ENCODE data around the gene TCF12.

TCF12 gene

GRCh38 chr15:57017024-57017423 lies 98.6 kb downstream of the TCF12 start:
- DNase-seq (ENCODE audit: low read depth, low spot score) = no peak

GRCh38 chr15:57018151-57018550 lies 99.7 kb downstream of the TCF12 start:
- no peak for DNase-seq (ENCODE audit: low read depth, low spot score)

- DNase-seq (ENCODE audit: low read depth, low spot score) = no peak
Observed at GRCh38 chr15:57019496-57020160, 101.2 kb downstream of the TCF12 start.

DNA sequence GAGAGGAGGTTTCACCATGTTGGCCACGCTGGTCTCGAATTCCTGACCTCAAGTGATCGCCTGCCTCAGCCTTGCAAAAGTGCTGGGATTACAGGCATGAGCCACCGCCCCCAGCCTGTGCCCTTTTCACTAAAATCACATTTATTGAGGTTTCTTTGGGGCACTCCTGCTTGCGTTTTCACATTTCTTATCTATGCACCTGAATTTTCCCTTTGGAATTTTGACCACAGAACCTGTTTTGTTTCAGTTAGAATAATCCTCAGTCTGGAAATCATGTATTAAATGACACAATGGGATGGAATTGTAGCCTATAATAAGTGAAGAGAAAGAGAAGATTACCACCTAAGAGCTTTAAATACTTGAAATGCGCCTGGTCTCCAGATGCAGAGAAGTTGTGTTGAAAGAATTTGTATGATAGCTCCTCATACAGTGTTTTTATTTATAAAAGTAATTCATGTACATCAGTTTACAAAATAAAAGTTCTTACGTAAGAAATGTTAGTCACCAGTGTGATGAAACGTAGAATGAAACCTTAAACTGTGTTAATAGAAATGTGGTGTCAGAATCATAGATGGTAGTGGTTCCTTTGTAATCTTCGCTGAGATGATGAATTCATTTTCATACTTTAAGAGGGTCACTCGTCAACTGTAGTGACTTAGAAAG lies 107.0 kb downstream of the TCF12 start:
- no peak for DNase-seq (ENCODE audit: low read depth, low spot score)

DNA sequence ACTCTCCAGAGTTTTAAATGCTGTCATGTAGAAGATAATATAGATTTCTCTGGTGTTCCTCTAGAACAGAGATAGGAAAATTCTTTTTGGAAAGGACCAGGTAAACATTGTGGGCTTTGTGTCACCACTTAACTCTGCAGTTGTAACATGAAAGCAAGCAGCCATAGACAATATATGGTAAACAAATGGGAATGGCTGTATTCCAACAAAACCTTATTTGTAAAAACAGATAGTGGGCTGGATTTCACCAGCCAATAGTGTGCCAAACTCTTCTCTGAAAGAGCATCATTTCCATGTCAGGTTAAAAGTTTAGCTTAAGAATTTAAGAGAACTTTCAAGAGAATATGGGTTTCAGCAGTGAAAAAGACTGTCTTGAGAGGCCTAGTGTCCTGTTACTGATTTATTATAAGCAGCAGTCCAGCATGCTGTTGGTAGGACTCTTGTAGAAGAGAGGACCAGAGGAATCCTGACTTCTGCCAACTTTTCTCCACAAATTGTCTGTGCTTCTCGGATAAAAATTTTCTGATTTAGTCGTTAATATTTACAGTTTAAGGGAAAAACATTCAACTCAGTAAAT lies 107.7 kb downstream of the TCF12 start:
- DNase-seq (ENCODE audit: low read depth, low spot score) = no peak

DNA sequence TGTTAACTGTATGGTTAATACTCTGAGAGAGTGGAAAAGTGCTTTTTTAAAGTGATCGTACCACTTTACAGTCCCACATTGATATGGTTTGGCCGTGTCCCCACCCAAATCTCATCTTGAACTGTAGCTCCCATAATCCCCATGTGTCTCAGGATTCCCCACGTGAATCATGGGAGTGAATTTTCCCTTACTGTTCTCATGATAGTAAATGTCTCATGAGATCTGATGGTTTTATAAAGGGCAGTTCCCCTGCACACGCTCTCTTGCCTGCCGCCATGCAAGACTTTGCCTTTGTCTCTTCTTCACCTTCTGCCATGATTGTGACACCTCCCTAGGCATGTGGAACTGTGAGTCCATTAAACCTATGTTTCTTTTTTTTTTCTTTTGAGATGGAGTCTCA lies 109.2 kb downstream of the TCF12 start:
- no peak for DNase-seq (ENCODE audit: low read depth, low spot score)

DNA sequence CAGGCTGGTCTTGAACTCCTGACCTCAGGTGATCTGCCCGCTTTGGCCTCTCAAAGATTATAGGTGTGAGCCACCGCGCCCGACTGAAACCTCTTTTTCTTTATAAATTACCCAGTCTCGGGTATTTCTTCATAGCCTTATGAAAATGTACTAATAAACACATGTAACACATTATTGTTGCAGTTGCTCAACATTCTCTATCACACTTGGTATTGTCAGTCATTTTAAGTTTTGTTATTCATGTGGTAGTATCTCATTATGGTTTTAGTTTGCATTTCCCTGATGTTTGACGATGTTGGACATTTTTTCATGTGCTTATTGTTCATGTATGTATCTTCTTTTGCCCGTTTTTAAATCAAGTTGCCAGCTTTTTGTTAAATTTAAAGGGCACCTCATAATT lies 109.7 kb downstream of the TCF12 start:
- no peak for DNase-seq (ENCODE audit: low read depth, low spot score)

GRCh38 chr15:57030011-57030410 lies 111.6 kb downstream of the TCF12 start:
- DNase-seq (ENCODE audit: low read depth, low spot score) = no peak

- DNase-seq (ENCODE audit: low read depth, low spot score) = no peak
Observed at GRCh38 chr15:57031082-57031481, 112.6 kb downstream of the TCF12 start.

- DNase-seq (ENCODE audit: low read depth, low spot score) = no peak
Observed at GRCh38 chr15:57031605-57032004, 113.2 kb downstream of the TCF12 start.

DNA sequence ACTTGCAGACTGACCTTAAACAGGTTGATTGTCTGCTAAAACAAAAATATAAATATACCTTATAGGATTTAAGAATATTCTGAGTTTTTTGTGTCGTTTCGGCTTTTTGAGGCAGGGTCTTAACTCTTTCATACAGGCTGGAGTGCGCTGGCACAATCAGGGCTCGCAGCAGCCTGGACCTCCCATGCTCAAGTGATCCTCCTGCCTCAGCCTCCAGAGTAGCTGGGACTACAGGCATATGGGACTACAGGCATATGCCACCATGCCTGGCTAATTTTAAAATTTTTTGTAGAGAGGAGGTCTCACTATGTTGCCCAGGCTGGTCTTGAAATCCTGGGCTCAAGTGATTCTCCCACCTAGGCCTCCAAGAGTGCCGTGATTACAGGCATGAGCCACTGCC lies 113.9 kb downstream of the TCF12 start:
- no peak for DNase-seq (ENCODE audit: low read depth, low spot score)

DNA sequence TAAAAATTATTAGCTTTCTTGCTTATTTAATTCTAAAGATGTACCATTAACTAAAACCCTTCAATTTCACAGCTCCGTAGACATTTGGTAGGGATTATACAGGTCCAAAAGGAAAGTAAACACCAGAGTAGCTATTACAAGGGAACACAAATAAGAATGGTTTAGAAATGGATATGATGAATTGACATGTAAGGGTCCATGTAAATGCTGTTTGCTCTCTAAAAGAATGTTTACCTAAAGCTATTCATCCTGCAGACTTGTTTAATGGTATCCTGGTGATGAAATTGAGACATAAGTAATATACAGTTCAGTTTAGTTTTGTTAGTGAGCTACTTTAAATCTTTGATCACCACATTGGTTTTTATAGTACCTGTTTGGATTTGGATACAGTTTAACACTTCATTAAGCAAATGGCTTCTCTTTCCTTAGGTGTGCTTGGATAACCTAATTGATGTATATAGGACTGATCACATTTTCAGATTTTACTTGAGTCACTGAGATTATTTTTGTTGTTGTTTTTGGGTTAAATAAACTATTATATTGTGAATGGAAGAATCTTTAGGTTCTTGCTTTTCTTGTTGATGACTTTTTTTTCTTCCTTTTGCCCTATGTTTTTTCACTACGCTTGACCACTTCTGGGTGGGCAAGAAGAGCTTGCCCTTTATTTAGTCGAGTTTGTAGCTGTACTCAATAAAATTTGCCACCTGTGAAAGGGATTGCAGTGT lies 115.4 kb downstream of the TCF12 start:
- no peak for DNase-seq (ENCODE audit: low read depth, low spot score)

DNA sequence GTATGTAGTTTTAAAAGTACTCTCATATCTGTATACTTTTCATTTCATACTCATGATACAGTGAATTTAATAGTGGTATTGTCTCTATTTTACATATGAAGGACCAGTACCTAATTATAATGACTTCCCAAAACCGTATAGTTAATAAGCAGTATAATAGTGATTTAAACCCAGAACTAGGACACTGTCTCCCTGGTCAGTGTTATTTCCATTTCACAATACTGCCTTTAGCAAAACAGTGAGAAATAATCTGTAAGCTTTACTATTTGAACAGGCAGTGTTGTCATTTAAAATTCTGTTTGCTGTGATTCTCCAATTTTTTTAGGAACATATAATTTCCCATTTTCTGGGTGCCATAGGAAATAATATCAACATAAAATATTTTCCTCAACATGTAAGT lies 116.2 kb downstream of the TCF12 start:
- no peak for DNase-seq (ENCODE audit: low read depth, low spot score)

DNA sequence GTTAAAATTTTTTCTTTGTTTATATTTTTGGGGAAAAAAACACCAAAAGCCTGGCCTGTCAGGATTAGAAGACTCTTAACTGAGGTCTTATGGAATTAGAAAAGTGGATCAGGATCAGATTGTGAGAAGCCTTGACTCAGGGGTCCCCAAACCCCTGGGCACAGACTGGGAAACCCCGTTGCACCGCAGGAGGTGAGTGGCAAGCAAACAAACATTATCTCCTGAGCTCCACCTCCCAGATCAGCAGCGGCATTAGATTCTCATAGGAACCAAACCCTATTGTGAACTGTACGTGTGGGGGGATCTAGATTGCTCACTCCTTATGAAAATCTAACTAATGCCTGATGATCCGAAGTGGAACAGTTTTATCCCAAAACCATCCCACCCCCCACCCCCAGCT lies 117.2 kb downstream of the TCF12 start:
- DNase-seq (ENCODE audit: low read depth, low spot score) = no peak

DNA sequence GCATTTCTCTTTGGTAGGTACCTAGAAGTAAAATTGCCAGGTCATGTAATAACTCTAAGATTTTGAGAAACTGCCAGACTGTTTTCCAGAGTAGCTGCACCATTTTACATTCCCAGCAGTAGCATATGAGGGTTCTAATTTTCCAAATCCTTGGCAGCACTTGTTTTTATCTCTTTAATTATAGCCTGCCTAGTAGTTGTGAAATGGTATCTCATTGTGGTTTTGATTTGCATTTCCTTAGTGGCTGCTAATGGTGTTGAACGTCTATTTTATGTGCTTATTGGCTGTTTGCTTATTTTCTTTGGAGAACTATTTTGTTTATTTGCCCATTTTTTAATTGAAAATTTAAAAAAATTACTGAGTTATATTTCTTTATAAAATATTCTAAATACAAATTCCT lies 117.9 kb downstream of the TCF12 start:
- no peak for DNase-seq (ENCODE audit: low read depth, low spot score)

- DNase-seq (ENCODE audit: low read depth, low spot score) = no peak
Observed at GRCh38 chr15:57037548-57037947, 119.1 kb downstream of the TCF12 start.

GRCh38 chr15:57038040-57038439 lies 119.6 kb downstream of the TCF12 start:
- no peak for DNase-seq (ENCODE audit: low read depth, low spot score)

DNA sequence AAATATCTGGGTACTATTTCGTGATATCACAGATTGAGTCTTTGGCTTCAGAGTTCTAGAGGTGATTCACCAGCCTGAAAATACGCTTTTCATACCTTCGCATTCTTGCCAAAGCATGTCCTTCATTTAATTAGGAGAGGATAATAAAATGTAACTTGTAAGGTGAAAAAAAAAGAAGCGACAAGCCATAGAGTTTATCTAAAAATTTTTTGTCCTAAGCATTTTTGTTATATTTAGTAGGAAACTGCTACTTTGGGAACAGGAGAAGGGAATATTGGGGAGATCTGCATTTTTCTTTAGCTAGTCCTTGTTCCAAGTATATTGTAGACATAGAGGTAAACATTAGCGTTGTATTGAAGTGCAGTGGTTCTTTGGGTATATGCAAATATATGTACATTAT lies 120.1 kb downstream of the TCF12 start:
- DNase-seq (ENCODE audit: low read depth, low spot score) = no peak

DNA sequence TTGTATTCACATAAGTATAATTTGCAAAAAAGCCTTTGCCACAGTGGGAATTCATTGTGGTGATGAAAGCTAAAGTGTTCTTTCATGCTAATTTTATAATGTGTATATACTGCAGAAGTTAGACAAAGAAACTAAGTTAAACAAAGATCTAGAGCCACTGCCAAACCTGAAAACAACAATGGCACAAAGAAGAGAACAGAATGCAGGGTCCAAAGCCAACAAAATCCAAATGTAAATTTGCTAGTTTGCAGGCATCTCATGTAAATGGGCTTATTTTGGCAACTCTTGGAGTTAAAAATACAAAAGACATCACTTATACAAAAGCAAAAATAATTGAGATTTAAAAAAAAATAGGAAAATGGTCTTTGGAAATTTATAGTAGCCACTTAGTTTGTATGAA lies 123.0 kb downstream of the TCF12 start:
- no peak for DNase-seq (ENCODE audit: low read depth, low spot score)

DNA sequence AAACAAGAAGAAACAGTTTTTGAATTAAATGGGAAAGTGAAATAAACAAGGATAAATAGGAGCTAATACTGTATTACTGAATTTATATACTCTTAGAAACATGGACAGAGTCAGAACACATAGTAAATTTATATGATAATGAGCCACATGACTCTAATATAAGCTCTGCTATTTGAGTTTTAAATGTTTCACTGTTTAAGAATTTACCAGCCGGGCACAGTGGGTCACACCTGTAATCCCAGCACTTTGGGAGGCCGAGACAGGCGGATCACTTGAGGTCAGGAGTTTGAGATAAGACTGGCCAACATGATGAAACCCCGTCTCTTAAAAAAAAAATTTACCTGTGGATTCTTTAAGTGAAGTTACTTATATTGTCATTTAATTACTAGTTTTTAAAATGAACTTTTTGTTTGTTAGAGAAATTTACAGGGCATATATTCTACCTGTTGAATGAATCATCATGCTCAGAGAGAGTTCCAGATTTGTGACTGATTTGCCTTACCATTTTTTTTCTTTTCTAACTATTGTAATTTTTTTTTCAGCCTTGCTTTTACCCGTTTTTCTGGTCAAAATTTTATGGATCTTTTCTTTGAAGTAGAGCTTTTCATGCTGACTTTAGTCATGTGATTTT lies 125.7 kb downstream of the TCF12 start:
- no peak for DNase-seq (ENCODE audit: low read depth, low spot score)

GRCh38 chr15:57044970-57045369 lies 126.5 kb downstream of the TCF12 start:
- DNase-seq (ENCODE audit: low read depth, low spot score) = no peak

- no peak for DNase-seq (ENCODE audit: low read depth, low spot score)
Observed at GRCh38 chr15:57045741-57046382, 127.4 kb downstream of the TCF12 start.
